Calu3 (cell line): ENCODE data around the gene FSIP1. TPM values are rescaled to one million over a fixed set of nuclear protein-coding genes. Genes with fewer than 3 reads are reported as not detected.

Source experiments
- BruUV-seq: library from RNA; stranded (reverse); fragments of 400-500 nt; replicated peaks from 2 replicates; lab custom pipeline; 2021; lab: Mats Ljungman, UMichigan
- CTCF ChIA-PET: fragments of 300-600 bp; sonication (Branson Sonifier 250); formaldehyde crosslinking; loops from one replicate; lab custom pipeline; 2022; ENCODE audit warnings: antibody characterized with exemption; lab: Charles Lee
- DNase-seq: peaks from one replicate; pipeline ENCODE4 v3.0.0; 2022
- H3K27ac Mint-ChIP-seq: one replicate; pipeline ENCODE4 v1.8.0; 2022; ENCODE audit warnings: mixed read lengths; ENCODE audit not compliant: unreplicated experiment
- H3K27me3 Mint-ChIP-seq: one replicate; pipeline ENCODE4 v1.8.0; 2022; ENCODE audit warnings: mixed read lengths; ENCODE audit not compliant: unreplicated experiment
- H3K36me3 Mint-ChIP-seq: one replicate; pipeline ENCODE4 v1.8.0; 2022; ENCODE audit warnings: mild to moderate bottlenecking, moderate library complexity, mixed read lengths; ENCODE audit not compliant: insufficient read depth, unreplicated experiment
- H3K4me1 Mint-ChIP-seq: one replicate; pipeline ENCODE4 v1.8.0; 2022; ENCODE audit warnings: mild to moderate bottlenecking, low read depth, mixed read lengths; ENCODE audit not compliant: unreplicated experiment
- H3K4me3 Mint-ChIP-seq: one replicate; pipeline ENCODE4 v1.8.0; 2022; ENCODE audit warnings: mild to moderate bottlenecking, low read depth, moderate library complexity, mixed read lengths; ENCODE audit not compliant: unreplicated experiment
- H3K9me3 Mint-ChIP-seq: one replicate; pipeline ENCODE4 v1.8.0; 2022; ENCODE audit warnings: low read depth, mixed read lengths; ENCODE audit not compliant: unreplicated experiment
- CTCF ChIP-seq: fragments of 200-600 bp; IDR thresholded peaks from one replicate; pipeline ENCODE4 v1.8.0; 2022; ENCODE audit warnings: antibody characterized with exemption; ENCODE audit not compliant: unreplicated experiment
- intact Hi-C: fragments of 100-400 bp; cut with micrococcal nuclease; formaldehyde crosslinking; loops from one replicate; pipeline ENCODE4 v1.10.0; 2022; ENCODE audit not compliant: unreplicated experiment
- total RNA-seq: library from RNA; stranded (reverse); gene quantifications from 2 replicates; pipeline ENCODE4 v1.2.3, GENCODE V29; 2022

FSIP1 gene
- total RNA-seq, 1 experiment from 2014 or later, result 0.28 TPM

- no TSS peak for BruUV-seq
- DNase-seq, result no peak
- H3K9me3 Mint-ChIP-seq, result no peaks in the 10 kb centered on the region
- no peak overlapping the region for H3K27ac Mint-ChIP-seq
- H3K4me3 Mint-ChIP-seq, result no peak overlapping the region
- no peak for TF ChIP-seq CTCF
- CTCF ChIA-PET, result interaction anchor here (0.6 kb wide), 1 partner anchor 419 kb away, joined by 3 read pairs; no protein-coding TSS in a partner anchor
- H3K4me1 Mint-ChIP-seq, result peaks cover 24% of the 10 kb centered on the region
- intact Hi-C loops, result no loop called here
- H3K36me3 Mint-ChIP-seq, result no peaks in the 10 kb centered on the region
- H3K27me3 Mint-ChIP-seq, result no peaks in the 10 kb centered on the region
These were observed 152.7 kb downstream of the FSIP1 start for GRCh38 chr15:39629906-39630305.

- BruUV-seq, result no TSS peak
- Mint-ChIP-seq H3K4me3 (no peak overlapping the region), H3K4me1 (peaks cover 29% of the 10 kb centered on the region), H3K9me3 (no peaks in the 10 kb centered on the region), H3K36me3 (no peaks in the 10 kb centered on the region), H3K27me3 (no peaks in the 10 kb centered on the region), H3K27ac (peak overlapping the region; percentile 2)
- intact Hi-C loops, result no loop called here
- TF ChIP-seq CTCF, result no peak
- no peak for DNase-seq
- CTCF ChIA-PET, result interaction anchor here (0.6 kb wide), 1 partner anchor 418 kb away, joined by 3 read pairs; no protein-coding TSS in a partner anchor
These were observed 153.3 kb downstream of the FSIP1 start for GRCh38 chr15:39629371-39629770.

- intact Hi-C loops, result no loop called here
- H3K27me3 Mint-ChIP-seq, result no peaks in the 10 kb centered on the region
- DNase-seq, result no peak
- no peak overlapping the region for H3K4me3 Mint-ChIP-seq
- no peaks in the 10 kb centered on the region for H3K9me3 Mint-ChIP-seq
- peaks cover 31% of the 10 kb centered on the region for H3K4me1 Mint-ChIP-seq
- H3K27ac Mint-ChIP-seq, result no peak overlapping the region
- H3K36me3 Mint-ChIP-seq, result no peaks in the 10 kb centered on the region
- no peak for TF ChIP-seq CTCF
- no TSS peak for BruUV-seq
- CTCF ChIA-PET, result no interaction called here
These were observed 153.9 kb downstream of the FSIP1 start for GRCh38 chr15:39628546-39629257.

GRCh38 chr15:39628144-39628508 is 154.5 kb downstream of the FSIP1 start:
- H3K27me3 Mint-ChIP-seq, result no peaks in the 10 kb centered on the region
- TF ChIP-seq CTCF, result no peak

More at GRCh38 chr15:39628144-39628508, 154.5 kb downstream of the FSIP1 start:
- Mint-ChIP-seq H3K4me1 (peaks cover 31% of the 10 kb centered on the region), H3K36me3 (no peaks in the 10 kb centered on the region), H3K4me3 (no peak overlapping the region), H3K9me3 (no peaks in the 10 kb centered on the region), H3K27ac (no peak overlapping the region)
- CTCF ChIA-PET, result no interaction called here
- no peak for DNase-seq
- no TSS peak for BruUV-seq
- intact Hi-C loops, result no loop called here
